Neutrophil (primary cell): Measurements from ENCODE around the gene KREMEN2.
"Not testable (repeated sequence)": the region's sequence is repeated elsewhere in the genome, so short reads cannot be mapped to it uniquely, and the experiment has no call there.

Experiments used
- H3K27ac ChIP-seq: fragments of 200-600 bp; sonication (generic); 2 replicates; pipeline ENCODE4 v1.5.1; 2016; ENCODE audit warnings: mild to moderate bottlenecking, moderate library complexity
- H3K27me3 ChIP-seq: fragments of 200-600 bp; sonication (generic); 2 replicates; pipeline ENCODE4 v1.6.0; 2016; ENCODE audit warnings: mild to moderate bottlenecking
- H3K36me3 ChIP-seq: fragments of 200-600 bp; sonication (generic); 2 replicates; pipeline ENCODE4 v1.5.1; 2017
- H3K4me1 ChIP-seq, 2 experiments: fragments of 200-600 bp in 1 of 2; sonication (generic) in 1 of 2; 1 replicate in 1 of 2; 2 replicates in 1 of 2; pipeline versions ENCODE4 v1.5.1 to v1.6.1; 2013 to 2016; ENCODE audit warnings: low read depth in 1 of 2, low read length in 1 of 2, mild to moderate bottlenecking in 1 of 2, moderate library complexity in 1 of 2; ENCODE audit not compliant: control insufficient read depth in 1 of 2, insufficient read depth in 1 of 2
- H3K4me3 ChIP-seq, 2 experiments: fragments of 200-600 bp in 1 of 2; sonication (generic) in 1 of 2; 1 replicate in 1 of 2; 2 replicates in 1 of 2; pipeline ENCODE4 v1.5.1; 2013 to 2016; ENCODE audit warnings: low read depth in 1 of 2, low read length in 1 of 2, mild to moderate bottlenecking in 1 of 2, moderate library complexity in 1 of 2
- H3K9me3 ChIP-seq: fragments of 200-600 bp; sonication (generic); 2 replicates; pipeline ENCODE4 v1.5.1; 2016
- CTCF ChIP-seq: fragments of 200-600 bp; sonication (generic); IDR thresholded peaks from 2 replicates; pipeline ENCODE4 v1.5.1; 2016; ENCODE audit warnings: antibody characterized with exemption

Gene KREMEN2

GRCh38 chr16:2930236-2930635 is 33.8 kb upstream of the KREMEN2 start:
- Histone ChIP-seq H3K36me3 (peaks cover 21% of the 10 kb centered on the region), H3K4me3 (no peak overlapping the region), H3K4me1 (peaks cover 8 to 12% of the 10 kb centered on the region in 2 experiments), H3K27me3 (no peaks in the 10 kb centered on the region), H3K27ac (no peak overlapping the region), H3K9me3 (no peaks in the 10 kb centered on the region)
- no peak for TF ChIP-seq CTCF

DNA sequence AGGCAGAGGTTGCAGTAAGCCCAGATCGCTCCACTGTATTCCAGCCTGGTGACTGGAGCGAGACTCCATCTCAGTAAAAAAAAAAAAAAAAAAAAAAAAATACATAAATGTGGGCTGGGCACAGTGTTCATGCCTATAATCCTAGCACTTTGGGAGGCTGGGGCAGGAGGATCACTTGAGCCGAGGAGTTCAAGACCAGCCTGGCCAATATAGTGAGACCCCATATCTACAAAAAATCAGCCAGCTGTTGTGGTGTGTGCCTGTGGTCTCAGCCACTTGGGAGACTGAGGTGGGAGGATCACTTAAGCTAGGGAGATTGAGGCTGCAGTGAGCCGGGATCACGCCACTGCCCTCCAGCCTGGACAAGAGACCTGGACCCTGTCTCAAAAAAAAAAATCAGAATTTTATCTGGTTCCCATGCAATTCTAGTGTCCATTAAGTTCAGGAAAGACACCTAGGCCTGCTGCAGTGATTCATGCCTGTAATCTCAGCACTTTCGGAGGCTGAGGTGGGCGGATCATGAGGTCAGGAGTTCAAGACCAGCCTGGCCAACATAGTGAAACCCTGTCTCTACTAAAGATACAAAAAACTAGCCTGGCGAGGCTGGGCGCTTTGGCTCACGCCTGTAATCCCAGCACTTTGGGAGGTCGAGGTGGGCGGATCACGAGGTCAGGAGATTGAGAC is 32.7 kb upstream of the KREMEN2 start:
- not testable (repeated sequence) for H3K9me3 ChIP-seq, H3K4me3 ChIP-seq, H3K27ac ChIP-seq, H3K27me3 ChIP-seq
- H3K36me3 ChIP-seq = peaks cover 30% of the 10 kb centered on the region
- H3K4me1 ChIP-seq = peaks cover 8 to 14% of the 10 kb centered on the region in 2 experiments

DNA sequence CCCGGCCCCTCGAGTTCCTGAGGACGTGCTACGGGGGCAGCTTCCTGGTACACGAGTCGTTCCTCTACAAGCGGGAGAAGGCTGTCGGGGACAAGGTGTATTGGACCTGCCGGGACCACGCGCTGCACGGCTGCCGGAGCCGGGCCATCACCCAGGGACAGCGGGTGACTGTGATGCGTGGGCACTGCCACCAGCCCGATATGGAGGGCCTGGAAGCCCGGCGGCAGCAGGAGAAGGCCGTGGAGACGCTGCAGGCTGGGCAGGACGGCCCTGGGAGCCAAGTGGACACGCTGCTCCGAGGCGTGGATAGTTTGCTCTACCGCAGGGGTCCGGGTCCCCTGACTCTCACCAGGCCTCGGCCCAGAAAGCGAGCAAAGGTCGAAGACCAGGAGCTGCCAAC is 30.9 kb upstream of the KREMEN2 start:
- no peak for TF ChIP-seq CTCF
- no peaks in the 10 kb centered on the region for H3K9me3 ChIP-seq
- H3K4me3 ChIP-seq = no peak overlapping the region
- H3K27ac ChIP-seq = no peak overlapping the region
- H3K36me3 ChIP-seq = peaks cover 48% of the 10 kb centered on the region
- H3K4me1 ChIP-seq = peaks cover 0 to 23% of the 10 kb centered on the region in 2 experiments
- H3K27me3 ChIP-seq = no peaks in the 10 kb centered on the region

DNA sequence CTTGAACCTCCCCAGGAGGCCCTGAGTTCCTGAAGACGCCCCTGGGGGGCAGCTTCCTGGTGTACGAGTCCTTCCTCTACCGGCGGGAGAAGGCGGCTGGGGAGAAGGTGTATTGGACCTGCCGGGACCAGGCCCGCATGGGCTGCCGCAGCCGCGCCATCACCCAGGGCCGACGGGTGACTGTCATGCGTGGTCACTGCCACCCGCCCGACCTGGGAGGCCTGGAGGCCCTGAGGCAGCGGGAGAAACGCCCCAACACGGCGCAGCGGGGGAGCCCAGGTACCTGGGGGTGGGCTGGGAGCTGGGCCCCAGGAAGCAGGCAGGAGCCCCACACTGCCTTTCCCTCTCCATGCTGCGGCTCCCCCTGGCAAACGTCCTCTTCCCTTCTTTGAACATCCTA is 30.4 kb upstream of the KREMEN2 start:
- no peak overlapping the region for H3K4me3 ChIP-seq
- no peak overlapping the region for H3K27ac ChIP-seq
- H3K9me3 ChIP-seq = no peaks in the 10 kb centered on the region
- no peak for TF ChIP-seq CTCF
- peaks cover 53% of the 10 kb centered on the region for H3K36me3 ChIP-seq
- H3K27me3 ChIP-seq = no peaks in the 10 kb centered on the region
- peaks cover 0 to 23% of the 10 kb centered on the region in 2 experiments for H3K4me1 ChIP-seq

DNA sequence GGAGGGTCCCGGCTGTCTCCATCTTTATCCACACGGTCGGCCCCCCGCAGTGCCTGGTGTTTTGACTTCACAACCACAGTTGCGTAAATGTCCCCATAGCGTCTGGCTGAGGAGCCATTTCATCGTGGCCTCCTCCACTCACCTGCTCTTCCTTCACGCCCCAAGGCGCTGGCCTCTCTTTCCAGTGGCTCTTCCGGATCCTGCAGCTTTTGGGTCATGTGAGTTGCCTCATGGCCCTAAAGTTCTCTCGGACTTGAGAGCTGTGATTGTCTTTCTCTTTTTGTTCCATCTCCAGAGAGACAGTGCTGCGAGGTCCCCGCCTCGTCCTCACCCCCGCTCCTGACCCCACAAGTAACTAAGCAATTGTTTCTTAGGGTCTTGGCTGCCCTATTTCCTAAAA is 29.6 kb upstream of the KREMEN2 start:
- H3K27me3 ChIP-seq = no peaks in the 10 kb centered on the region
- H3K9me3 ChIP-seq = no peaks in the 10 kb centered on the region
- no peak overlapping the region for H3K4me3 ChIP-seq
- no peak for TF ChIP-seq CTCF
- H3K27ac ChIP-seq = no peak overlapping the region
- peaks cover 0 to 23% of the 10 kb centered on the region in 2 experiments for H3K4me1 ChIP-seq
- H3K36me3 ChIP-seq = peaks cover 61% of the 10 kb centered on the region

GRCh38 chr16:2936436-2937011 is 27.6 kb upstream of the KREMEN2 start:
- TF ChIP-seq CTCF = no peak
- H3K27me3 ChIP-seq = no peaks in the 10 kb centered on the region
- H3K9me3 ChIP-seq = no peaks in the 10 kb centered on the region
- no peak overlapping the region for H3K4me3 ChIP-seq
- H3K27ac ChIP-seq = no peak overlapping the region
- peaks cover 77% of the 10 kb centered on the region for H3K36me3 ChIP-seq
- peaks cover 0 to 23% of the 10 kb centered on the region in 2 experiments for H3K4me1 ChIP-seq
